Muscle of leg (tissue), 11 donors: ENCODE results near the gene PAK5. TPM values are rescaled to one million over a fixed set of nuclear protein-coding genes. Genes with fewer than 3 reads are reported as not detected.
A peak's percentile ranks its signal among the peaks of the same experiment; 100 is the strongest.

Source experiments
- DNase-seq: peaks from one replicate; pipeline ENCODE4 v3.0.0; 2013
- H3K27ac ChIP-seq: one replicate; pipeline ENCODE4 v1.5.1; 2013; ENCODE audit warnings: mild to moderate bottlenecking, low read length, control low read depth
- H3K27me3 ChIP-seq: one replicate; pipeline ENCODE4 v1.6.1; 2013; ENCODE audit warnings: low read length; ENCODE audit not compliant: control insufficient read depth, insufficient read depth
- H3K36me3 ChIP-seq: one replicate; pipeline ENCODE4 v1.6.1; 2013; ENCODE audit warnings: low read length; ENCODE audit not compliant: control insufficient read depth, insufficient read depth
- H3K4me1 ChIP-seq: one replicate; pipeline ENCODE4 v1.6.1; 2013; ENCODE audit warnings: low read length; ENCODE audit not compliant: control insufficient read depth, insufficient read depth
- H3K4me3 ChIP-seq: one replicate; pipeline ENCODE4 v1.5.1; 2013; ENCODE audit warnings: low read length, control low read depth
- H3K9me3 ChIP-seq: replicated peaks from 2 replicates; pipeline ENCODE4 v1.6.1; 2013; ENCODE audit warnings: low read depth, low read length; ENCODE audit not compliant: control insufficient read depth
- WGBS: methylation state at CpG from one replicate; pipeline ENCODE4 v1.1.5; 2013; ENCODE audit warnings: missing lambda C conversion rate; ENCODE audit not compliant: insufficient coverage; 5-methylcytosine and 5-hydroxymethylcytosine counted together
- polyA plus RNA-seq, 8 donors: library from polyadenylated mRNA; unstranded; fragments of 120-200 nt; gene quantifications; one replicate each; pipeline versions ENCODE4 v1.2.1 to v1.2.3, GENCODE V29; 2013; ENCODE audit warnings: inconsistent platforms in 1 of 8, low replicate concordance in 1 of 8; ENCODE audit not compliant: insufficient read length in 8 of 8, insufficient read depth in 1 of 8
- total RNA-seq: library from RNA; stranded (reverse); fragments of 120-200 nt; gene quantifications from one replicate; pipeline ENCODE4 v1.2.4, GENCODE V29; 2013

Gene PAK5
- total and polyA plus RNA-seq, 9 donors: 0.04 to 0.24 (median 0.12) TPM

- WGBS: 9% methylated on average over 9 of the region's 14 CpGs
- no peak overlapping the region for H3K4me3 ChIP-seq
- peak; percentile 6 for DNase-seq
- H3K9me3 ChIP-seq: no peaks in the 10 kb centered on the region
- no peaks in the 10 kb centered on the region for H3K36me3 ChIP-seq
- H3K4me1 ChIP-seq: peaks cover 7% of the 10 kb centered on the region
- H3K27ac ChIP-seq: no peak overlapping the region
- H3K27me3 ChIP-seq: peaks cover 14% of the 10 kb centered on the region
Observed at GRCh38 chr20:9838035-9838377, 870 bp downstream of the PAK5 start.

- H3K4me3 ChIP-seq: no peak overlapping the region
- peak; percentile 6 for DNase-seq
- no peaks in the 10 kb centered on the region for H3K9me3 ChIP-seq
- WGBS: 22% methylated on average over 4 of the region's 7 CpGs
- no peaks in the 10 kb centered on the region for H3K36me3 ChIP-seq
- no peak overlapping the region for H3K27ac ChIP-seq
- peaks cover 7% of the 10 kb centered on the region for H3K4me1 ChIP-seq
- H3K27me3 ChIP-seq: peaks cover 14% of the 10 kb centered on the region
Observed at GRCh38 chr20:9837634-9838033, 1.2 kb downstream of the PAK5 start.

- WGBS: 60% methylated on average over 1 of the region's 1 CpG
- Histone ChIP-seq H3K27me3 (peaks cover 14% of the 10 kb centered on the region), H3K4me1 (peaks cover 7% of the 10 kb centered on the region)
Observed at GRCh38 chr20:9835302-9835701, 3.6 kb downstream of the PAK5 start.

GRCh38 chr20:9831032-9831431 lies 7.8 kb downstream of the PAK5 start:
- Histone ChIP-seq H3K9me3 (no peaks in the 10 kb centered on the region), H3K27me3 (no peaks in the 10 kb centered on the region), H3K4me1 (no peaks in the 10 kb centered on the region), H3K4me3 (no peak overlapping the region), H3K36me3 (no peaks in the 10 kb centered on the region), H3K27ac (no peak overlapping the region)
- no CpG with 5 or more reads among the region's 5 CpGs for WGBS
- DNase-seq: no peak

More at GRCh38 chr20:9835302-9835701, 3.6 kb downstream of the PAK5 start:
- Histone ChIP-seq H3K27ac (no peak overlapping the region), H3K4me3 (no peak overlapping the region), H3K9me3 (no peaks in the 10 kb centered on the region), H3K36me3 (no peaks in the 10 kb centered on the region)
- DNase-seq: no peak

GRCh38 chr20:9829835-9830234 lies 9.0 kb downstream of the PAK5 start:
- H3K9me3 ChIP-seq: no peaks in the 10 kb centered on the region
- H3K36me3 ChIP-seq: no peaks in the 10 kb centered on the region
- H3K27me3 ChIP-seq: no peaks in the 10 kb centered on the region
- H3K27ac ChIP-seq: no peak overlapping the region
- no peaks in the 10 kb centered on the region for H3K4me1 ChIP-seq
- DNase-seq: no peak
- no peak overlapping the region for H3K4me3 ChIP-seq

- no peaks in the 10 kb centered on the region for H3K36me3 ChIP-seq
- no peak for DNase-seq
- H3K27me3 ChIP-seq: no peaks in the 10 kb centered on the region
- H3K4me3 ChIP-seq: no peak overlapping the region
- no peaks in the 10 kb centered on the region for H3K4me1 ChIP-seq
- no peaks in the 10 kb centered on the region for H3K9me3 ChIP-seq
- H3K27ac ChIP-seq: no peak overlapping the region
Observed at GRCh38 chr20:9817654-9818053, 21.2 kb downstream of the PAK5 start.

GRCh38 chr20:9815632-9816031 lies 23.2 kb downstream of the PAK5 start:
- Histone ChIP-seq H3K4me1 (no peaks in the 10 kb centered on the region), H3K27me3 (no peaks in the 10 kb centered on the region), H3K4me3 (no peak overlapping the region), H3K27ac (no peak overlapping the region), H3K9me3 (no peaks in the 10 kb centered on the region), H3K36me3 (no peaks in the 10 kb centered on the region)
- DNase-seq: no peak

GRCh38 chr20:9810738-9811137 lies 28.1 kb downstream of the PAK5 start:
- no peaks in the 10 kb centered on the region for H3K9me3 ChIP-seq
- no peaks in the 10 kb centered on the region for H3K36me3 ChIP-seq
- no peak overlapping the region for H3K27ac ChIP-seq
- no peaks in the 10 kb centered on the region for H3K27me3 ChIP-seq
- H3K4me3 ChIP-seq: no peak overlapping the region
- DNase-seq: no peak
- no peaks in the 10 kb centered on the region for H3K4me1 ChIP-seq
- no CpG with 5 or more reads among the region's 1 CpG for WGBS

- Histone ChIP-seq H3K27me3 (no peaks in the 10 kb centered on the region), H3K4me3 (no peak overlapping the region), H3K36me3 (no peaks in the 10 kb centered on the region), H3K27ac (no peak overlapping the region), H3K9me3 (no peaks in the 10 kb centered on the region), H3K4me1 (no peaks in the 10 kb centered on the region)
- no CpG with 5 or more reads among the region's 1 CpG for WGBS
- peak; percentile 6 for DNase-seq
Observed at GRCh38 chr20:9809271-9809670, 29.6 kb downstream of the PAK5 start.

GRCh38 chr20:9808166-9808565 lies 30.7 kb downstream of the PAK5 start:
- Histone ChIP-seq H3K4me3 (no peak overlapping the region), H3K4me1 (no peaks in the 10 kb centered on the region), H3K27ac (no peak overlapping the region), H3K9me3 (no peaks in the 10 kb centered on the region), H3K27me3 (no peaks in the 10 kb centered on the region), H3K36me3 (no peaks in the 10 kb centered on the region)
- WGBS: no CpG with 5 or more reads among the region's 1 CpG
- DNase-seq: no peak

- Histone ChIP-seq H3K27me3 (no peaks in the 10 kb centered on the region), H3K9me3 (no peaks in the 10 kb centered on the region), H3K27ac (no peak overlapping the region), H3K4me1 (no peaks in the 10 kb centered on the region), H3K36me3 (no peaks in the 10 kb centered on the region), H3K4me3 (no peak overlapping the region)
- WGBS: no CpG with 5 or more reads among the region's 3 CpGs
- DNase-seq: no peak
Observed at GRCh38 chr20:9807136-9807535, 31.7 kb downstream of the PAK5 start.
